K562 (cell line): ENCODE measurements around the gene PHACTR3.

ENCODE experiments used
- CTCF ChIP-seq, 3 experiments: IDR thresholded peaks in 2 of 3; conservative IDR thresholded peaks in 1 of 3; 2 replicates each; pipeline ENCODE4 v1.5.1; 2011 to 2012; ENCODE audit warnings: low read length in 3 of 3, mild to moderate bottlenecking in 3 of 3, control low read depth in 2 of 3, improper control_type of control experiment in 1 of 3, inconsistent platforms in 1 of 3, low read depth in 1 of 3, mixed read lengths in 1 of 3, moderate library complexity in 1 of 3; ENCODE audit not compliant: insufficient read depth in 2 of 3
- HNRNPL ChIP-seq: fragments of 200-400 bp; formaldehyde crosslinking; IDR thresholded peaks from 2 replicates; pipeline ENCODE4 v1.6.1; 2017; ENCODE audit warnings: low read depth, mild to moderate bottlenecking, low read length
- MEF2D ChIP-seq: conservative IDR thresholded peaks from 2 replicates; pipeline ENCODE4 v1.6.1; 2016; ENCODE audit warnings: low read depth, missing genetic modification characterization, missing compliant biosample characterization
- NCOR1 ChIP-seq: fragments of 450-650 bp; IDR thresholded peaks from 2 replicates; pipeline ENCODE4 v1.6.1; 2016; ENCODE audit warnings: mild to moderate bottlenecking, moderate library complexity
- RAD21 ChIP-seq, 2 experiments: fragments of 250-450 bp in 1 of 2; fragments of 450-650 bp in 1 of 2; sonication (Bioruptor Pico) in 1 of 2; formaldehyde crosslinking in 1 of 2; IDR thresholded peaks in 1 of 2; conservative IDR thresholded peaks in 1 of 2; 2 replicates each; pipeline versions ENCODE4 v1.4.0 to v1.8.0; 2020 to 2022; ENCODE audit warnings: mild to moderate bottlenecking in 2 of 2, moderate library complexity in 1 of 2
- TF ChIP-seq, protein P1 (sequence below): fragments of 200-800 bp; sonication (Bioruptor generic); IDR thresholded peaks from 2 replicates; pipeline ENCODE4 v1.6.1; 2016; ENCODE audit warnings: missing genetic modification characterization, missing compliant biosample characterization
- TF ChIP-seq, protein P2 (sequence below): sonication (generic); formaldehyde crosslinking; IDR thresholded peaks from 2 replicates; pipeline ENCODE4 v1.8.0; 2022; ENCODE audit warnings: mild to moderate bottlenecking, missing genetic modification reagents
- TF ChIP-seq, protein P3 (sequence below): sonication (generic); formaldehyde crosslinking; IDR thresholded peaks from 2 replicates; pipeline ENCODE4 v1.9.0; 2022; ENCODE audit warnings: mild to moderate bottlenecking, missing genetic modification reagents

- TF ChIP-seq, protein P1, sequence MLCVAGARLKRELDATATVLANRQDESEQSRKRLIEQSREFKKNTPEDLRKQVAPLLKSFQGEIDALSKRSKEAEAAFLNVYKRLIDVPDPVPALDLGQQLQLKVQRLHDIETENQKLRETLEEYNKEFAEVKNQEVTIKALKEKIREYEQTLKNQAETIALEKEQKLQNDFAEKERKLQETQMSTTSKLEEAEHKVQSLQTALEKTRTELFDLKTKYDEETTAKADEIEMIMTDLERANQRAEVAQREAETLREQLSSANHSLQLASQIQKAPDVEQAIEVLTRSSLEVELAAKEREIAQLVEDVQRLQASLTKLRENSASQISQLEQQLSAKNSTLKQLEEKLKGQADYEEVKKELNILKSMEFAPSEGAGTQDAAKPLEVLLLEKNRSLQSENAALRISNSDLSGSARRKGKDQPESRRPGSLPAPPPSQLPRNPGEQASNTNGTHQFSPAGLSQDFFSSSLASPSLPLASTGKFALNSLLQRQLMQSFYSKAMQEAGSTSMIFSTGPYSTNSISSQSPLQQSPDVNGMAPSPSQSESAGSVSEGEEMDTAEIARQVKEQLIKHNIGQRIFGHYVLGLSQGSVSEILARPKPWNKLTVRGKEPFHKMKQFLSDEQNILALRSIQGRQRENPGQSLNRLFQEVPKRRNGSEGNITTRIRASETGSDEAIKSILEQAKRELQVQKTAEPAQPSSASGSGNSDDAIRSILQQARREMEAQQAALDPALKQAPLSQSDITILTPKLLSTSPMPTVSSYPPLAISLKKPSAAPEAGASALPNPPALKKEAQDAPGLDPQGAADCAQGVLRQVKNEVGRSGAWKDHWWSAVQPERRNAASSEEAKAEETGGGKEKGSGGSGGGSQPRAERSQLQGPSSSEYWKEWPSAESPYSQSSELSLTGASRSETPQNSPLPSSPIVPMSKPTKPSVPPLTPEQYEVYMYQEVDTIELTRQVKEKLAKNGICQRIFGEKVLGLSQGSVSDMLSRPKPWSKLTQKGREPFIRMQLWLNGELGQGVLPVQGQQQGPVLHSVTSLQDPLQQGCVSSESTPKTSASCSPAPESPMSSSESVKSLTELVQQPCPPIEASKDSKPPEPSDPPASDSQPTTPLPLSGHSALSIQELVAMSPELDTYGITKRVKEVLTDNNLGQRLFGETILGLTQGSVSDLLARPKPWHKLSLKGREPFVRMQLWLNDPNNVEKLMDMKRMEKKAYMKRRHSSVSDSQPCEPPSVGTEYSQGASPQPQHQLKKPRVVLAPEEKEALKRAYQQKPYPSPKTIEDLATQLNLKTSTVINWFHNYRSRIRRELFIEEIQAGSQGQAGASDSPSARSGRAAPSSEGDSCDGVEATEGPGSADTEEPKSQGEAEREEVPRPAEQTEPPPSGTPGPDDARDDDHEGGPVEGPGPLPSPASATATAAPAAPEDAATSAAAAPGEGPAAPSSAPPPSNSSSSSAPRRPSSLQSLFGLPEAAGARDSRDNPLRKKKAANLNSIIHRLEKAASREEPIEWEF (CRISPR knock-in tag) = no peak
- TF ChIP-seq MEF2D (tag) = no peak
- TF ChIP-seq CTCF (IDR thresholded peaks at IDR 0.05 in 2 of 3, conservative IDR thresholded peaks at IDR 0.05 in 1 of 3; ENCODE audit: insufficient read depth in 2 of 3, low read depth in 1 of 3, low read length in 3 of 3) = no peak
- TF ChIP-seq, protein P2, sequence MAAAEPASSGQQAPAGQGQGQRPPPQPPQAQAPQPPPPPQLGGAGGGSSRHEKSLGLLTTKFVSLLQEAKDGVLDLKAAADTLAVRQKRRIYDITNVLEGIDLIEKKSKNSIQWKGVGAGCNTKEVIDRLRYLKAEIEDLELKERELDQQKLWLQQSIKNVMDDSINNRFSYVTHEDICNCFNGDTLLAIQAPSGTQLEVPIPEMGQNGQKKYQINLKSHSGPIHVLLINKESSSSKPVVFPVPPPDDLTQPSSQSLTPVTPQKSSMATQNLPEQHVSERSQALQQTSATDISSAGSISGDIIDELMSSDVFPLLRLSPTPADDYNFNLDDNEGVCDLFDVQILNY (CRISPR knock-in tag) = no peak
- TF ChIP-seq HNRNPL = no peak
- TF ChIP-seq RAD21 (CRISPR knock-in tag; conservative IDR thresholded peaks at IDR 0.05 in 1 of 2, IDR thresholded peaks at IDR 0.05 in 1 of 2) = no peak
- TF ChIP-seq, protein P3, sequence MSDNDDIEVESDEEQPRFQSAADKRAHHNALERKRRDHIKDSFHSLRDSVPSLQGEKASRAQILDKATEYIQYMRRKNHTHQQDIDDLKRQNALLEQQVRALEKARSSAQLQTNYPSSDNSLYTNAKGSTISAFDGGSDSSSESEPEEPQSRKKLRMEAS (CRISPR knock-in tag) = no peak
- TF ChIP-seq NCOR1 = no peak
Observed at GRCh38 chr20:59752101-59752586, 147.8 kb downstream of the PHACTR3 start.
